ENCODE data around the gene SLC38A10. TPM values are rescaled to one million over a fixed set of nuclear protein-coding genes. Genes with fewer than 3 reads are reported as not detected.

SLC38A10 gene
- total RNA-seq, 1 donor from 2014 or later = 261 TPM

GRCh38 chr17:81247339-81247990 is 47.6 kb downstream of the SLC38A10 start:
- Histone ChIP-seq H3K9me3 (no peaks in the 10 kb centered on the region), H3K27me3 (no peaks in the 10 kb centered on the region), H3K4me3 (no peak overlapping the region), H3K36me3 (peaks cover 27 to 33% of the 10 kb centered on the region in 2 donors), H3K4me1 (no peaks in the 10 kb centered on the region), H3K27ac (no peak overlapping the region)
- intact Hi-C loops (cut with DNase I) = no loop called here
- DNase-seq (ENCODE audit: low spot score in 2 of 2) = no peak
- no peak for TF ChIP-seq CTCF (IDR thresholded peaks at IDR 0.05)

GRCh38 chr17:81246679-81247338 is 48.3 kb downstream of the SLC38A10 start:
- H3K4me3 ChIP-seq = no peak overlapping the region
- no peak overlapping the region for H3K27ac ChIP-seq
- no peaks in the 10 kb centered on the region for H3K4me1 ChIP-seq
- DNase-seq (ENCODE audit: low spot score in 2 of 2) = no peak
- no peaks in the 10 kb centered on the region for H3K27me3 ChIP-seq
- H3K9me3 ChIP-seq = no peaks in the 10 kb centered on the region
- intact Hi-C loops (cut with DNase I) = no loop called here
- H3K36me3 ChIP-seq = peaks cover 21 to 26% of the 10 kb centered on the region in 2 donors
- TF ChIP-seq CTCF (IDR thresholded peaks at IDR 0.05) = no peak

GRCh38 chr17:81246343-81246670 is 48.8 kb downstream of the SLC38A10 start:
- H3K27me3 ChIP-seq = no peaks in the 10 kb centered on the region
- no peak overlapping the region for H3K4me3 ChIP-seq
- no peaks in the 10 kb centered on the region for H3K4me1 ChIP-seq
- intact Hi-C loops (cut with DNase I) = no loop called here
- TF ChIP-seq CTCF (IDR thresholded peaks at IDR 0.05) = no peak
- H3K9me3 ChIP-seq = no peaks in the 10 kb centered on the region
- no peak for DNase-seq (ENCODE audit: low spot score in 2 of 2)
- no peak overlapping the region for H3K27ac ChIP-seq
- H3K36me3 ChIP-seq = peaks cover 16 to 22% of the 10 kb centered on the region in 2 donors

GRCh38 chr17:81245665-81246342 is 49.3 kb downstream of the SLC38A10 start:
- Histone ChIP-seq H3K27me3 (no peaks in the 10 kb centered on the region), H3K4me1 (no peaks in the 10 kb centered on the region), H3K36me3 (peaks cover 11 to 17% of the 10 kb centered on the region in 2 donors), H3K27ac (no peak overlapping the region), H3K9me3 (no peaks in the 10 kb centered on the region), H3K4me3 (no peak overlapping the region)
- TF ChIP-seq CTCF (IDR thresholded peaks at IDR 0.05) = no peak
- intact Hi-C loops (cut with DNase I) = no loop called here
- DNase-seq (ENCODE audit: low spot score in 2 of 2) = no peak

- H3K27me3 ChIP-seq = no peaks in the 10 kb centered on the region
- no peaks in the 10 kb centered on the region for H3K9me3 ChIP-seq
- intact Hi-C loops (cut with DNase I) = no loop called here
- no peak for TF ChIP-seq CTCF (IDR thresholded peaks at IDR 0.05)
- peaks cover 6 to 11% of the 10 kb centered on the region in 2 donors for H3K36me3 ChIP-seq
- H3K27ac ChIP-seq = no peak overlapping the region
- no peak for DNase-seq (ENCODE audit: low spot score in 2 of 2)
- no peak overlapping the region for H3K4me3 ChIP-seq
- H3K4me1 ChIP-seq = peaks cover 1 to 4% of the 10 kb centered on the region in 2 donors
Measured at GRCh38 chr17:81245024-81245664, 50.0 kb downstream of the SLC38A10 start.

All from ascending aorta (tissue), 2 donors.